Gastrocnemius medialis (tissue), 4 donors: Measurements from ENCODE around the gene SP4. TPM values are rescaled to one million over a fixed set of nuclear protein-coding genes. Genes with fewer than 3 reads are reported as not detected.

Experiments used
- ATAC-seq, 2 donors: fragments of 150-250 bp; one replicate each; pipeline ENCODE4 v1.9.1; 2016
- DNase-seq, 2 donors: peaks; one replicate each; pipeline ENCODE4 v3.0.0-alpha.2; 2019
- H3K27ac ChIP-seq, 4 donors: fragments of 200-600 bp; sonication (generic); 1 replicate in 1 of 4; 2 replicates in 3 of 4; pipeline ENCODE4 v1.5.1; 2016 to 2018; ENCODE audit warnings: mild to moderate bottlenecking in 2 of 4, moderate library complexity in 1 of 4
- H3K27me3 ChIP-seq, 3 donors: fragments of 200-600 bp; sonication (generic) in 2 of 3; 1 replicate in 1 of 3; 2 replicates in 2 of 3; pipeline versions ENCODE4 v1.5.1 to v1.6.0; 2016 to 2019; ENCODE audit warnings: mild to moderate bottlenecking in 1 of 3, moderate library complexity in 1 of 3
- H3K36me3 ChIP-seq, 2 donors: fragments of 200-600 bp; sonication (generic) in 1 of 2; one replicate each; pipeline ENCODE4 v1.5.1; 2017 to 2018
- H3K4me1 ChIP-seq, 2 donors: fragments of 200-600 bp; sonication (generic) in 1 of 2; one replicate each; pipeline ENCODE4 v1.5.1; 2016 to 2017; ENCODE audit warnings: mild to moderate bottlenecking in 2 of 2
- H3K4me3 ChIP-seq, 4 donors: fragments of 200-600 bp; sonication (generic) in 3 of 4; 1 replicate in 1 of 4; 2 replicates in 3 of 4; pipeline ENCODE4 v1.5.1; 2016 to 2019; ENCODE audit warnings: mild to moderate bottlenecking in 2 of 4
- H3K9me3 ChIP-seq, 3 donors: fragments of 200-600 bp; sonication (generic) in 2 of 3; 1 replicate in 1 of 3; 2 replicates in 2 of 3; pipeline ENCODE4 v1.5.1; 2016 to 2019
- POLR2A ChIP-seq, 2 donors: fragments of 450-650 bp; IDR thresholded peaks; one replicate each; pipeline ENCODE4 v1.6.1; 2017; ENCODE audit warnings: antibody characterized with exemption in 2 of 2, mild to moderate bottlenecking in 2 of 2, moderate library complexity in 2 of 2
- in situ Hi-C, 4 donors: fragments of 200-750 bp; cut with MboI; loops; one replicate each; pipeline versions ENCODE4 v1.15.0 to v1.8.0; 2017; ENCODE audit warnings: low sequenced_read_pairs in 4 of 4
- intact Hi-C: fragments of 100-400 bp; cut with DNase I; formaldehyde crosslinking; loops from one replicate; pipeline ENCODE4 v1.15.1; 2023; ENCODE audit warnings: low total_unique reads
- total RNA-seq, 4 donors: library from RNA; depleted of rRNA; stranded (reverse); fragments of >200 nt; gene quantifications; one replicate each; pipeline versions ENCODE4 v1.1.0 to v1.2.3, GENCODE V29; 2016
- TF ChIP-seq, protein P1 (sequence below), 5 experiments: fragments of 450-650 bp in 3 of 5; fragments of 200-600 bp in 2 of 5; sonication (generic) in 2 of 5; IDR thresholded peaks in 4 of 5; conservative IDR thresholded peaks in 1 of 5; 1 replicate in 4 of 5; 2 replicates in 1 of 5; pipeline ENCODE4 v1.5.1; 2016 to 2019; ENCODE audit warnings: antibody characterized with exemption in 5 of 5, mild to moderate bottlenecking in 3 of 5, moderate library complexity in 3 of 5

Gene SP4
- total RNA-seq, 4 donors from 2014 or later: 8.0 to 13.9 (median 9.5) TPM

DNA sequence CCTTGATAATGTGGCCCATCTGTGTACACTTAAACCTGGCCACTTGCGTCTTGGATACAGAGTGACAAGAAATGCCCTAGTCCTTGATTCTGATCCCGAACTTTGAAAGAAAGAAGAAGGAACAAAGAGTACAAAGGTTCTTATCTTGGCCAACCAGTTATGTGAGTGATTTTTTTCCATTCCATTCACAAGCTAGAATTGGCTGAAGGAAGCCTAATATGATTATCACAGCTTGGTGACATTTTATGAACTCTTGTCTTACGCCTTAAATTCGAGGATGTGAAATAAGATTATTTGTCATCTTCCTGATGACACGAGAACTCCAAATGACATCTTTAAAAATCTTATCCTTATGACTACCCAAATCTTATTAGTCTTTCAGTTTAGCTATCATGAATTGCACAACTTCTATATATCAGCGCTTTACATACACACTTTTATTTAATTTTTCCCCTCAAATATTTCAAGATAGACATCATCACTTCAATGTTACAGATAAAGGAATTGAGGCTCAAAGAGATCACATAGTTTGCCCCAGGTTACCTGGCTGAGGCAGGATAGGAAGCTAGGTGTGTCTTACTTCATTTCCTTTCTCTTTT, 13.0 kb upstream of the SP4 start:
- TF ChIP-seq, protein P1, sequence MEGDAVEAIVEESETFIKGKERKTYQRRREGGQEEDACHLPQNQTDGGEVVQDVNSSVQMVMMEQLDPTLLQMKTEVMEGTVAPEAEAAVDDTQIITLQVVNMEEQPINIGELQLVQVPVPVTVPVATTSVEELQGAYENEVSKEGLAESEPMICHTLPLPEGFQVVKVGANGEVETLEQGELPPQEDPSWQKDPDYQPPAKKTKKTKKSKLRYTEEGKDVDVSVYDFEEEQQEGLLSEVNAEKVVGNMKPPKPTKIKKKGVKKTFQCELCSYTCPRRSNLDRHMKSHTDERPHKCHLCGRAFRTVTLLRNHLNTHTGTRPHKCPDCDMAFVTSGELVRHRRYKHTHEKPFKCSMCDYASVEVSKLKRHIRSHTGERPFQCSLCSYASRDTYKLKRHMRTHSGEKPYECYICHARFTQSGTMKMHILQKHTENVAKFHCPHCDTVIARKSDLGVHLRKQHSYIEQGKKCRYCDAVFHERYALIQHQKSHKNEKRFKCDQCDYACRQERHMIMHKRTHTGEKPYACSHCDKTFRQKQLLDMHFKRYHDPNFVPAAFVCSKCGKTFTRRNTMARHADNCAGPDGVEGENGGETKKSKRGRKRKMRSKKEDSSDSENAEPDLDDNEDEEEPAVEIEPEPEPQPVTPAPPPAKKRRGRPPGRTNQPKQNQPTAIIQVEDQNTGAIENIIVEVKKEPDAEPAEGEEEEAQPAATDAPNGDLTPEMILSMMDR (IDR thresholded peaks at IDR 0.05 in 4 of 5, conservative IDR thresholded peaks at IDR 0.05 in 1 of 5): no peak
- no peak for TF ChIP-seq POLR2A (IDR thresholded peaks at IDR 0.05)
- intact Hi-C loops: no loop called here

DNA sequence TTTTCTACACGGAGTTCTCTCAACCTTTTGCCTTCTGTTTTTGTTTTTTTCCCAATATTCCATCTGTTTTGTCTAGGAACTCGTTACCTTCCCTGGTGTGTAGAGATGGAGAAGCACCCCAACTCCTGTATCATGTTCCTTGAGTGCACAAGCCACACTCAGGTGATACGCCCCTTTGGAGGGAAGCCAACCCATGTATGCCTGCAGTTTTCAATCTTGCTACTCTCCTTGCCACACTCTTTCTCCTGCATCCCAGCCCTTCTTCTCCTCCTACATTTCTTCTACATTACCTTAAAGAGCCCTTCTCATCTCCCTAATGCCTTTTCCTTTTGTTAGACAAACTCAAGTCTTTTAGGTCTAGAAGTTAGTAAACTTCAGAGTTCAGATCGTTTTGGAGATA, 10.2 kb upstream of the SP4 start:
- H3K36me3 ChIP-seq: no peaks in the 10 kb centered on the region
- DNase-seq (no peak), ATAC-seq (no peak)
- H3K4me1 ChIP-seq: no peaks in the 10 kb centered on the region
- TF ChIP-seq, protein P1 (IDR thresholded peaks at IDR 0.05 in 4 of 5, conservative IDR thresholded peaks at IDR 0.05 in 1 of 5): no peak
- TF ChIP-seq POLR2A (IDR thresholded peaks at IDR 0.05): no peak
- in situ Hi-C loops (no loop called here), intact Hi-C loops (no loop called here)
- H3K9me3 ChIP-seq: no peaks in the 10 kb centered on the region
- H3K27ac ChIP-seq: no peak overlapping the region
- H3K4me3 ChIP-seq: no peak overlapping the region
- no peaks in the 10 kb centered on the region for H3K27me3 ChIP-seq

More for the DNA sequence above, 13.0 kb upstream of the SP4 start:
- in situ Hi-C loops: no loop called here
- Histone ChIP-seq H3K27ac (no peak overlapping the region), H3K4me3 (no peak overlapping the region), H3K9me3 (no peaks in the 10 kb centered on the region), H3K36me3 (no peaks in the 10 kb centered on the region), H3K27me3 (no peaks in the 10 kb centered on the region), H3K4me1 (no peaks in the 10 kb centered on the region)
- DNase-seq: no peak
- no peak for ATAC-seq

DNA sequence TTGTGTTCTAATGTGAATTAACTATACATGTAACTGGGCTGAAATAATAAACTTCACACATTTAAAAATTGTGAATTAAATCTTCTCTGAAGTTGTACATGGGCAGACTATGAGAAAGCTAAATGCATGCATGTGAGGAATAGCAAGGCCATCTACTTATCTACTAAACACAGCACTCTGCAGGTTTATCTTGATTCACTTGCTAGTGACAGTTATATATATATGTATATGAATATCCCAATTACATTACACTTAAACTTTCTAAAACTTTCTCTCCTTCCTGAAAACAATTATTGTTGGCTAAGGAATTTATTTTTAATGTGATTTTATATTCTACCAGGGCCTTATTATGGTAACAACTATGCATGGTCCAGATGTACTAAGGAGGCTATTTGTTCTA, 5.1 kb upstream of the SP4 start:
- in situ Hi-C loops: no loop called here
- no peak for ATAC-seq

DNA sequence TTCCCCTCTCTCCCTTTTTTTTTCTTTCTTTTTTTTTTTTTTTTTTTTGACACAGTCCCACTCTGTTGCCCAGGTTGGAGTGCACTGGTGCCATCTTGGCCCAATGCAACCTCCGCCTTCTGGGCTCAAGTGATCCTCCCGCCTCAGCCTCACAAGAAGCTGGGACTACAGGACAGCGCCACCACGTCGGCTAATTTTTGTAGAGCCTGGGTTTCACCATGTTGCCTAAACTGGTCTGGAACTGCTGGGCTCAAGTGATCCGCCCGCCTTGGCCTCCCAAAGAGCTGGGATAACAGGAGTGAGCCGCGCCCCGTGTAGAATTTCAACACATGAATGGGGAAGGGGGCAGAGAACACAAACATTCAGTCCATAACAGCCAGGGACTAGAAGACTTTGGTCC, 2.6 kb upstream of the SP4 start:
- ATAC-seq (no peak), DNase-seq (no peak)
- Histone ChIP-seq H3K27ac (no peak overlapping the region), H3K4me1 (peaks cover 18 to 22% of the 10 kb centered on the region in 2 donors), H3K36me3 (peaks cover 0 to 5% of the 10 kb centered on the region in 2 donors), H3K9me3 (no peaks in the 10 kb centered on the region), H3K27me3 (no peaks in the 10 kb centered on the region), H3K4me3 (no peak overlapping the region)
- TF ChIP-seq POLR2A (IDR thresholded peaks at IDR 0.05): no peak
- TF ChIP-seq, protein P1 (IDR thresholded peaks at IDR 0.05 in 4 of 5, conservative IDR thresholded peaks at IDR 0.05 in 1 of 5): no peak
- in situ Hi-C loops: no loop called here
- intact Hi-C loops: loop anchor here (5.0 kb wide), 1 partner anchor 1757 kb away; the partner anchor contains the start of gene NUP42

More for the DNA sequence above, 5.1 kb upstream of the SP4 start:
- TF ChIP-seq POLR2A (IDR thresholded peaks at IDR 0.05): no peak
- TF ChIP-seq, protein P1 (IDR thresholded peaks at IDR 0.05 in 4 of 5, conservative IDR thresholded peaks at IDR 0.05 in 1 of 5): no peak
- intact Hi-C loops: no loop called here
- Histone ChIP-seq H3K4me1 (peaks cover 6% of the 10 kb centered on the region in 2 donors), H3K4me3 (no peak overlapping the region), H3K36me3 (no peaks in the 10 kb centered on the region), H3K27me3 (no peaks in the 10 kb centered on the region), H3K9me3 (no peaks in the 10 kb centered on the region), H3K27ac (no peak overlapping the region)
- no peak for DNase-seq
